SK-N-DZ (cell line): ENCODE measurements around the gene KDM2A.
"Not testable (repeated sequence)": the region's sequence is repeated elsewhere in the genome, so short reads cannot be mapped to it uniquely, and the experiment has no call there.

Source experiments
- DNase-seq: peaks from one replicate; pipeline ENCODE4 v3.0.0-alpha.2; 2015; ENCODE audit warnings: low spot score

KDM2A gene

GRCh38 chr11:67167719-67168118, 48.7 kb downstream of the KDM2A start:
- DNase-seq, result no peak

DNA sequence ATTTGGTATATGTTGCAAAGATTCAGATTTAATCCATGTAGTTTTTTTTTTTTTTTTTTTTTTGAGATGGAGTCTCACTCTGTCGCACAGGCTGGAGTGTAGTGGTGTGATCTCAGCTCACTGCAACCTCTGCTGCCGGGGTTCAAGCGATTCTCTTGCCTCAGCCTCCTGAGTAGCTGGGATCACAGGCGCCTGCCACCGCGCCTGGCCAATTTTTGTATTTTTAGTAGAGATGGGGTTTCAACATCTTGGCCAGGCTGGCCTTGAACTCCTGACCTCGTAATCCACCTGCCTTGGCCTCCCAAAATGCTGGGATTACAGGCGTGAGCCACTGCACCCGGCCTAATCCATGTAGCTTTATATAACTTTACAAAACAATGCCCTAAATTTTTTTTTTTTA, 49.8 kb downstream of the KDM2A start:
- not testable (repeated sequence) for DNase-seq

- DNase-seq, result no peak
Observed at GRCh38 chr11:67174311-67174710, 55.2 kb downstream of the KDM2A start.

- no peak for DNase-seq
Observed at GRCh38 chr11:67177399-67178281, 58.6 kb downstream of the KDM2A start.

- DNase-seq, result no peak
Observed at GRCh38 chr11:67178421-67178820, 59.4 kb downstream of the KDM2A start.

DNA sequence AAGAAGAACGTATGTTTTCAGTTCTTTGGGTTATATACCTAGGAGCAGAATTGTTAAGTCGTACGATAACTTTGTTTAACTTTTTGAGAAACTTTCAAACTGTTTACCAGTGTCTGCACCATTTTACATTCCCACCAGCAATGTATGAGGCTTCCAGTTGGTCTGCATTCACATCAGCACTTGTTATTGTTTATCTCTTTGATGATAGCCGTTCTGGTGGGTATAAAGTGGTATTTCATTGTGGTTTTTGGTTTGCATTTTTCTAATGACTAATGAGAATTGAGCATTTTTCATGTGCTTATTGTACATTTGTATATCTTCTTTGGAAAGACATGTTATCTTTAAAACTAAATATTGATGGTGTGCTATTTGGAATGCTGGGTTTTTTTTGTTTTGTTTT, 59.8 kb downstream of the KDM2A start:
- no peak for DNase-seq

GRCh38 chr11:67179892-67180490, 60.9 kb downstream of the KDM2A start:
- no peak for DNase-seq

GRCh38 chr11:67194096-67194495, 75.0 kb downstream of the KDM2A start:
- no peak for DNase-seq

- DNase-seq, result no peak
Observed at GRCh38 chr11:67195971-67196456, 77.0 kb downstream of the KDM2A start.

GRCh38 chr11:67197606-67198005, 78.5 kb downstream of the KDM2A start:
- no peak for DNase-seq

DNA sequence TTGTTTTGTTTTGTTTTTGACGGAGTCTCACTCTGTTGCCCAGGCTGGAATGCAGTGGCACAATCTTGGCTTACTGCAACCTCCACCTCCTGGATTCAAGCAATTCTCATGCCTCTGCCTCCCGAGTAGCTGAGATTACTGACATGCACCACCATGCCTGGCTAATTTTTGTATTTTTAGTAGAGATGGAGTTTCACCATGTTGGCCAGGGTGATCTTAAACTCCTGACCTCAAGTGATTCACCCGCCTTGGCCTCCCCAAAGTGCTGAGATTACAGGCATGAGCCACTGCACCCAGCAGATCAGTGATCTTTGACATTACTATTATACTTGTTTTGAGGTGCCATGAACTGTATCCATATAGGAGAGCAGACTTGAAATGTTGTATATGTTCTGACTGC, 79.7 kb downstream of the KDM2A start:
- not testable (repeated sequence) for DNase-seq

DNA sequence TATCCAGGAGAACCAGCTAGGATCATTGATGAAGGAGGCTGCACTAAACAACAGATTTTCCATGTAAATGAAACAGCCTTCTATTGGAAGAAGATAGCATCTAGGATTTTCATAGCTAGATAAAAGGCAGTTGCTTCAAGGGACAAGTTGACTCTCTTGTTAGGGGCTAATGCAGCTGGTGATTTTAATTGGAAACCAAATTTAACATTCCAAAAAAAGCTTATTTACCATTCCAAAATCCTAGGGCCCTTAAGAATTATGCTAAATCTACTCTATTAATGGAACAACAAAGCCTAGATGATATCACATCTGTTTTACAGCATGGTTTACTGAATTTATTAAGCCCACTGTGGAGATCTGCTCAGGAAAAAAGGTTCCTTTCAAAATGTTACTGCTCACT, 80.7 kb downstream of the KDM2A start:
- DNase-seq, result no peak

DNA sequence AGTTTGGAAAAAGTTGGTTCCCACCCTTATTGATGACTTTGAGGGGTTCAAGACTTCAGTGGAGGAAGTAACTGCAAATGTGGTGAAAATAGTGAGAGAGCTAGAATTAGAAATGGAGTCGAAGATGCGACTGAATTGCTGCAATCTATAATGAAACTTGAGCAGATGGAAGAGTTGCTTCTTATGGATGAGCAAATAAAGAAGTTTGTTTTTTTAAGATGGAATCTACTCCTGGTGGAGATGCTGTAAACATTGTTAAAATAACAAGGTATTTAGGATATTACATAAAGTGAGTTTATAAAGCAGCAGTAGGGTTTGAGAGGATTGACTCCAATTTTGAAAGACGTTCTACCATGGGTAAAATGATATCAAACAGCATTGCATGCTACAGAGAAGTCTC, 83.0 kb downstream of the KDM2A start:
- DNase-seq, result no peak

GRCh38 chr11:67204822-67205221, 85.8 kb downstream of the KDM2A start:
- DNase-seq, result no peak

- DNase-seq, result not testable (repeated sequence)
Observed at GRCh38 chr11:67209222-67209621, 90.2 kb downstream of the KDM2A start.

DNA sequence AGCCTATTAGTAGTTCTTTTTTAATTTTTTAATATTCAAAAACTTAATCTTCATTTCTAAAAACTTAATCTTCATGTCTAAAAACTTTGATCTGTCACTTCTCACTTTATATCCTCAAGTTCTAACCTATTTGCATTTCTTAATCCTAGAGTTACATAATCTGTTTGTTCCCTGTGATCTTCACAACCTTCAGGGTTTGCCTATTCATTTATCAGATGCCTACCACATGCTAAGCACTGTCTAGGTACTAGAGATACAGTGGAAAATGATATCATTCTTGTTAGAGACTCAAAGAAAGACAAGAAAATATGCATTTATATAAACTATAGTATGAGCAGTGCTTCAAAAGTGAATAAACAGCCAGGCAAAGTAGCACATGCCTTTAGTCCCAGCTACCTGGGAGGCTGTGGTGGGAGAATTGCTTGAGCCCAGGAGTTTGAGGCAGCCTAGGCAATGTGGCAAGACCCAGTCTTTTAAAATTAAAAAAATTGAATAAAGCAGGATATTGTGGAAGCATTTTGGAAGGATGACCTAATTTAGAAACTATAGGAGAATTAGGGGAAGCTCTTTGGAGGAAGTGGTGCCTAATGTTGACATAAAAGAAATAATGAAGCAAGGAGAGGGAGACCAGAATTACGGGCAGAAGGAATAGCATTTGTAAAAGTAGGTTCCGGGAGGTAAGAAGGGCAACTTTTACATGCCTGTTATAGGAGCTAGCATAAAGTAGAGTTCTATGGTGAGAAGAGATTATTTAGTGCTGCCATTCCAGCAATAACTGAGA, 92.8 kb downstream of the KDM2A start:
- no peak for DNase-seq

GRCh38 chr11:67213178-67213621, 94.1 kb downstream of the KDM2A start:
- DNase-seq, result no peak

GRCh38 chr11:67227726-67228125, 108.7 kb downstream of the KDM2A start:
- DNase-seq, result no peak

GRCh38 chr11:67230406-67230805, 111.3 kb downstream of the KDM2A start:
- DNase-seq, result no peak

DNA sequence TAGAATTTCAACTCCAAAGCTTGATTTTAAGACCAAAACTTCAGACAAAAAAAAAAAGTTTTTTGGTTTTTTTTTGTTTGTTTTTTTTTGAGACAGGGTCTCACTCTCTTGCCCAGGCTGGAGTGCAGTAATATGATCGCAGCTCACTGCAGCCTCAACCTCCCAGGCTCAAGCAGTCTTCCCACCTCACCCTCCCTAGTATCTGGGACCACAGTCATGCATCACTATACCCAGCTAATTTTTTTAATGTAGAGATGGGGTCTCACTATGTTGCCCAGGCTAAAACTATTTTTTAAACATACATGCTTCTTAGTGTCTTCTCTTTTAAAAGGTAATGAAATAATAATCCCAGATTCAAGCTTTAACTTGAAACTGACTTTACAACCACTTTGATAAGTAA, 111.8 kb downstream of the KDM2A start:
- no peak for DNase-seq

- DNase-seq, result no peak
Observed at GRCh38 chr11:67233584-67234190, 114.6 kb downstream of the KDM2A start.

GRCh38 chr11:67234571-67234970, 115.5 kb downstream of the KDM2A start:
- not testable (repeated sequence) for DNase-seq
